Mesenteric fat pad (tissue), 1 donor: ENCODE measurements around the gene BCS1L. TPM values are rescaled to one million over a fixed set of nuclear protein-coding genes. Genes with fewer than 3 reads are reported as not detected.
"Not testable (repeated sequence)": the region's sequence is repeated elsewhere in the genome, so short reads cannot be mapped to it uniquely, and the experiment has no call there.

ENCODE experiments used
- DNase-seq: peaks from one replicate; pipeline ENCODE4 v3.0.0-alpha.2; 2020; ENCODE audit warnings: low spot score
- total RNA-seq: library from RNA; stranded (reverse); fragmentation: NEBNext Ultra II Directional; extraction: Animal tissue kit (Norgen Biotek cat#: 25700); gene quantifications from one replicate; pipeline ENCODE4 v1.2.1, GENCODE V29; 2021
- donor health status: DM: yes; HTN: yes; CAD: no.

BCS1L gene
- total RNA-seq, 1 donor from 2014 or later = 20.9 TPM

DNA sequence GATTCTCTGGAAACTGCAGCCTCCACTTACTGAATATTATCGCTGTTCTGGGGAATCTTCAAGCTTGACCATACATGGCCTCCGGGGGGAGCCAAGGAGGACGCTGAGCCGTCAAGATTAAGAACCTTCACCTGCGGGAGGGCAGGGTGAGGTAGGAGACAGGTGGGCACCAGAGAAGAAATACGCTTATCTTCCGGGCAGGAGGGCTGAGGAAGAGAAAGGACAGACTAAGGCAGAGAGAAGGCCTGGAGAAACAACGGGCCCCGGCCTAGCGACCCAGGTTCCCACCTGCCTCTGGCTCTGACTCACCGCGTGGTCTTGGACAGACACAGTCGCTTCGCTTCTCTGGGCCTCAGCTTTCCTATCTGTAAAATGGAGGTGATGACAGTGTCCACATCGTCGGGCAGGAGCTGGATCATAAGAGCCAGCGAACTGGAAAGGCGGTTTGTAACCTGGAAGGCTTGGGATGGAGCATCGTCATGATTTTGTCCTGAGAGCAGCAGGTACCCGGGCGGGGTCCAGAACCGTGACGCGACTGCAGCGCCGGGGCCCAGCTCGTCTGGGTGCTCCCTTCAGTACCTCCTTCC lies 719 bp upstream of the BCS1L start:
- no peak for DNase-seq

DNA sequence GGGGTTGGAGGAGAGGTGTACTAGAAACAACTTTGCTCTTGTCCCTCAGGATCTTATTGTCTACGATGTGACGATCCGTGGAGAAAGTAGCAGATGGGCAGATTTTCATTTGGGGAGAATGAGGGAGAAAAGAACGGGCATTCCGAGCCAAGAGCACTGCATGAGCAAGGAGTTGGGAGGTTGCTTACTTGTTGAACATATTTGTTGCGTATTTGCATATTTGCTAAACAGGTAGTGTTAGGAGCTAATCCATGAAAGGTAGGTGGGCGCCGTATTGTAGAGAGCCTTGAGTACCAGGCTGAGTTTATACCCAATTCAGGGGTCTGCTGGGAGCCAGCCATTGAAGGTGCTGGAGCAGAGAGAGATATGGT lies 490 bp downstream of the BCS1L start:
- DNase-seq = no peak

DNA sequence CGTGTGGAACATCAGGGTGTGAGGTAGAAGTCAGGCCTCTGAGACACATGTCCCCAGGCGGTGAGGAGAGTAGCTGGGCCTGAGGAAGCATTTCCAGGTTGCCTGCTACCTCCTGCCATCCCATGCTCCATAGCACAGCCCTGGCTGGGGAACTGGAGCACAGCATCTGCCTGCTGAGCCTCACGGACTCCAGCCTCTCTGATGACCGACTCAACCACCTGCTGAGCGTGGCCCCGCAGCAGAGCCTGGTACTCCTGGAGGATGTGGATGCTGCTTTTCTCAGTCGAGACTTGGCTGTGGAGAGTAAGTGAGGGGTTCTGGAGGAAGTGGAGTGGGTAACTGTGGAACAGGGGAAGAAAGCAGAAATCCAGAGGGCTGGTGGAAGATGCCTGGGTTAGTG lies 2.9 kb downstream of the BCS1L start:
- no peak for DNase-seq

DNA sequence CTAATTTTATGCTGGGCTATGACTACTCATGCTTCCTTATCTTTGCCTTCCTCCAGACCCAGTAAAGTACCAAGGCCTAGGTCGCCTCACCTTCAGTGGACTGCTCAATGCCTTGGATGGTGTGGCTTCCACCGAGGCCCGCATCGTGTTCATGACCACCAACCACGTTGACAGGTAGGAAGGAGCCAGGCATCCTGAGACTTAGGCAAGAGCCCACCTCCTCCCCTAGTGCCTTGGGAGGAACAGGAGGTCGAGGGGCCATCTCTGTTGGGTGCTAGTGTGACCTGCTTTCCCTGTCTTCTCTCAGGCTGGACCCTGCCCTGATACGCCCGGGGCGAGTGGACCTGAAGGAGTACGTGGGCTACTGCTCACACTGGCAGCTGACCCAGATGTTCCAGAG lies 3.3 kb downstream of the BCS1L start:
- DNase-seq = no peak

DNA sequence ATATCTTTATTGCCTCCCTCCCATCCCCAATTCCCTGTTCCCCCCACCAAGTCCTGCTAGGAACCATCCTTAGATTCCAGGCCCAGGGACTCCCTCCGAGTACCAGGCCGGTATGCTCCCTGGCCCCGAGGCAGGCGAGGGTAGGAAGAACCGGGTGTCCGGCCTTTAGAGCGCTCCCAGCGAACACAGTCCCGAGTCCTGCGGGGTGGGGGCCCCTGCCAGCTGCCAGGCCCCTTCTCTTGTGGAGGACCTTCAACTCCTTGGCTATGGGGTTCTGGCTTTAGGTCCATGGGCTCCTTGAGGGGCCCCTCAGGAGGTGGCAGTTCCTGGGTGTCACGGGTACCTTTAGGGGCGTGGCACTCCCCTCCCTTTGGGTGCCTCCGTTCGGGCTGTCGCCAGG lies 4.4 kb downstream of the BCS1L start:
- DNase-seq = no peak

DNA sequence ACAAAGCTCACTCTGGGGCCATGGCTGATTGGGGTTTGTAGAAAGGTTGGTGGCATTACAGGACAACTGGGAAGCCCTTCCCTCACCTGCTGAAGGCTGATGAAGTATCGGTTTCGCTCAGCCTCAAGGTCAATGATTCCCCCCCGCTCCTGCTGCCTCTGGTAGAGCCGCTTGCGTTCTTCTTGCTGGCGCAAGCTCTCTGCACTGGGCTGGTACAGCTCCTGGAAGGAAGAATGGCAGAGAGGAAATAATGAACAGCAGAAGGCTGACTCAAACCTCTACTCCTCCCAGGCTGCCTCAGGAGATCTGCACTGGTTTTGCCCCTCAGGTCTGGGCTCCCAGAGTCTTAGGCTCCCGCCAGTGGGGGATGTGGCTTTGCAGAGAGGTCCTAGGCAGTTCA lies 5.2 kb downstream of the BCS1L start:
- no peak for DNase-seq

DNA sequence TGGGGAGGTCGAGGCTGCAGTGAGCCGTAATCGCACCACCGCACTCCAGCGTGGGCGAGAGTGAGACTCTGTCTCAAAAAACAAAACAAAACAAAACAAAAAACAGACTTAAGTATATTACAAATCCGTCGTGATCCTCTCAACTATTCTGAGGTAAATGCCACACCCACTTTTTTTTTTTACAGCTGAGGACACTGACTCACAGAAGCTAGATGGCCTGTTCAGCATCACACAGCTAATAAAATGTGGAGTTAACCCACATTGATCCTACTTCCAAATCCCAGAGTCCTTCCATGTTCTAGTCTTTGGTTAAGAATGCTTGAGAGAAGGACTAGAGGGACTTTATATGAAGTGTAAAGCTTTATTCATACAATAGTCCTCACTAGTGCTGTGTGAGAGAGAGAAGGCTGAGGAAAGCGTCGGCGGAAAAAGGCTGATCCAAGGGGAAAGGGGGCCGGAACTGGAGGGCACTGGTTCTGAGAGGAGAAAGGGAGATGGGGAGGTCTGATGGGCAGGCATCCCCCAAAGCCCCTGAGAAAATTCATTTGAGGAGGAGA lies 11.7 kb downstream of the BCS1L start:
- no peak for DNase-seq

DNA sequence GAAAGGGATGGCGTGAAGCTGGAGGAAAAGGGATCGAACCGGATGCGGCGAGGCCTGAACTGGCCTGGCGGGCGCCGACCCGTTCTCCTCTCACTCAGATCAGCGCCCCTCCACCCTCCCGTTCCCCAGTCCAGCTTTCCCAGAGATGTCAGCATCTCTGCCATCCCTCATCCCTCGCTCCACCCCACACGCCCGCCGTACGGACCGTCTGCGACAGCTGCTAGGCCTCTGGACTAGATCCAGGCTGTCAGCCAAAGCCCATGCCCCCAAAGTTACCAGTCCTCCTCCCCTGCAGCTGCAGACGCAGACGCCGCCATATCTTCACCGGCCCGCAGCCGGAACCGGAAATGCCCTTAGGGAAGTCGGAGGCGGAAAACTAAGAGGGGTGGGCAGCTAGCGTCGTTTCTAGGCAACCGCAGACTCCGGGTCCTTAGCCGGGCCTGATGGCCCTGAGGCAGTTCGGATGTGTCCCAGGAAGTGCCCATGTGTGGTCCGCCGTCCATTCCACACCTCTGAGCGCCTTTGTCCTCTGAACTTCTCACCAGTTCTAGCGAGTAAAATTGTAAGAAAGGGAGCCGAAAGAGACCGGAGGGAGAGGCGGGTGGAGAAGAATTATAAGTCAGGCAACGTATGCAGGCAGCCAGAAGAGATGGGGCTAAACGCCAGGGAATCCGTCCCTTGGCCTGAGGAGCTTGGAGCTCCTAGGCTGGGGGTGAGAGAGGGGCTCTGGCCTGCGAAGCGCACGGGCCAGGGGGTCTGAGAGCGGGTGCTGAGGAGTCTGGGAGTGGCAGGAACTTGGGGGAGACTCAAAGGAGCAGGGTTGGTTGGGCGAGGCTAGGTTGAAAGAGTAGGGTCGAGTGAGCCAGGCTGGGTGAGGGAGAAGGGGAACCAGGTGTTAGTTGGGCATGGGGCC lies 12.4 kb downstream of the BCS1L start, which contains the start of the genes RNF25 and STK36:
TSS of gene RNF25 (minus strand) at position 349 of the 913 bp plus-strand sequence. CDS start at position 317, 32 bp downstream.
TSS of gene STK36 (plus strand) at position 433 of the 913 bp plus-strand sequence. CDS start 744 bp downstream, outside the sequence.
- peak; percentile 93 for DNase-seq

DNA sequence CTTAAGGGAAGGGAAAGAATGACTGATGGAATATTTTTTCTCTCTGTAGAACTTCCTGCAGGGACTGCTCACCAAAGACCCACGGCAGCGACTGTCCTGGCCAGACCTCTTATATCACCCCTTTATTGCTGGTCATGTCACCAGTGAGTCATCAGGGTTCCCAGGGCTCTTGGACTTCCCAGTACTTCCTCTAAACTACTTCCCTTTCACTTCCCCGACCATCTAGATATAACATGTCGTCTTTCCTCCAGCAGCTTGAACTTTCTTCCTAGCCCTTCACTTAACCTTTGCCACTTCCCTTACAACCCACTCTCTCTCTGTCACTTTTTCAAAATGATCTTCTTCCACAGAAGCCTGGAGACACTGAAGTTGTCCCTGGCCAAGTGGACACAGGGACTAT lies 19.6 kb downstream of the BCS1L start:
- no peak for DNase-seq

DNA sequence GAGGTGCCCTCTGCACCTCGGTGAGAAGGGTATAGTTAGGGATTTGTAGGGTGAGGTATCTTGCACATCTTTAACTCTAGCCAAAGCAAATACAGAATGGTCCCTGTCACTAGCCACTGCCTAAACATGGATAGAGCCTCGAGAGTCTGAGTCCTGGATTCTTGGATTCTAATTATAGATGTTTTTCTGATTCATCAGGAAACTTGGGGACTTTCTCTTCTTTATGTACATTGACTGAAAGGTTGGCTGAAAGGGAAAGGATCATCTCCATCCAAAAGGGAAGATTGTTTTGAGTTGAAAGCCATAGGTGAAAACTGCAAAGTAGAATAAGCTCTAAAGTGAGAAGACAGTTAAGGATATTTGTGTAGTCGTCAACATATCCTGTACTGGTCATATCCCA lies 20.6 kb downstream of the BCS1L start:
- no peak for DNase-seq

DNA sequence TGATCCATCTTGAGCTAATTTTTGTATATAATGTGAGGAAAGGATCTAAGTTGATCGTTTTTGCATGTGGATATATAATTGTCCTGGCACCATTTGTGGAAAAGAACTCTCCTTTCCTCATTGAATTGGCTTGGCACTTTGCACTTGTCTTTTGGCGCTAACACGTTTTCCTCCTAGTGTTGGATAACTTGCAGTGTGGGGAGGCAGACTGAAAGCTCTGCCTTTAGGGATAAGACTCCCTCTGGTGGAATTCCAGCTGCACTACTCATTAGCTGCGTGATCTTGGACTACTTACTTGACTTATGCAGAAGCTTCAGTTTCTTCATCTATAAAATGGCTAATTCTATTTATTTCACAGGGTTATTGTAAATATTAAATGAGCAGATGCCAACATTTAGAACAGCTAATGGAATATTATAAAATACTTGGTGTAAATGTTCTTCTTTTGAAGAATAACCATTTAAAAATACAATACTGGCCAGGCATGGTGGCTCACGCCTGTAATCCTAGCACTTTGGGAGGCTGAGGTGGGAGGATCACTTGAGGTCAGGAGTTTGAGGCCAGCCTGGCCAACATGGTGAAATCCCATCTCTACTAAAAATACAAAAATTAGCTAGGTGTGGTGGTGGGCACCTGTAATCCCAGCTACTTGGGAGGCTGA lies 28.0 kb downstream of the BCS1L start:
- DNase-seq = not testable (repeated sequence)

DNA sequence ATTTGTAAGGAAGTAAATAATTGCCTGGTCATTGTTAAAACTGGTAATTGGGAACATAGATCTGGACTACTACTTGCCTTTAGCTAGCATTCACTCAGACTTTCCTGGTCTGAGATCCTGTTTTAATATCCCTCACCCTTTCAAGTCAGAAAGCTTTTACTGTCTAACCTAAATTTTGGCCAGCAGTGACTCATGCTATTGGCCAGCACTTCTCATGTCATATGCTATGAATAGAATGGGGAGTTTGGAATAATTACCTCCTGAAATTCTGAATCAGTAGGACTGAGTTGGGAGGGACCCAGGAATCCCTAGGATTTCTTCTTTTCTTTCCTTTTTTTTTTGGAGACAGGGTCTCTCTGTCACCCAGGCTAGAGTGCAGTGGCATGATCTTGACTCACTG lies 31.8 kb downstream of the BCS1L start:
- DNase-seq = no peak

DNA sequence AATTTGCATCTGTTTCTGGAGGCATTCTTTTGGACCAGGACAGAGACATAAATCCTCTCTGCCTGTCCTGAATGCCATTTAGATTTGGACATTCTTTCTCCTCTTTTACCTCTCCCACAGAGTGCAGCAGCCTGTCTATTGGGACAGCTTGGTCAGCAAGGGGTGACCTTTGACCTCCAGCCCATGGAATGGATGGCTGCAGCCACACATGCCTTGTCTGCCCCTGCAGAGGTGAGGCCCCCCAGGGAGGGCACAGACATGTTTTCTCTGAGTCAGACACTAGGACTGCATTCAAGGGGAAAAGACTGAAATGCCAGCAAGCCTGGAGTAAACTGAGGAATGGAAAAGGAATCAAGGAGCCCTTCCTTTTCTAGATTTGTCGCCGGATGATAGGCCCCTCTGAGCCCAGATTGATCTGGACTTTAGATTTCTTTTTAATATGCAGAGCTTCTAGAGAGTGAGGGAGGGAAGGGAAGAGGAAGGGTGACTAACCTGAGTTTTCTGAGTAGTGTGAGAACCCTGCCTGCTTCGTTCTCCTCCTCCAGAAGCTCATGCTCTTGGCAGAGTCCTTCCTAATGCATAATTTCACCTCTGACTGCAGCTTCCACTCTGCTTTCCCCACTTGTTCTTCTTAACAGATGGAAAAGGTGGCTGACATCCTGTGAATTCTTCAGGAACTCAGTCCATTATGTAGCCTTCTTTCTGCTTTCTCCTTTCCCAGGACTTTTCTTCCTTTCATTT lies 35.1 kb downstream of the BCS1L start:
- DNase-seq = no peak

DNA sequence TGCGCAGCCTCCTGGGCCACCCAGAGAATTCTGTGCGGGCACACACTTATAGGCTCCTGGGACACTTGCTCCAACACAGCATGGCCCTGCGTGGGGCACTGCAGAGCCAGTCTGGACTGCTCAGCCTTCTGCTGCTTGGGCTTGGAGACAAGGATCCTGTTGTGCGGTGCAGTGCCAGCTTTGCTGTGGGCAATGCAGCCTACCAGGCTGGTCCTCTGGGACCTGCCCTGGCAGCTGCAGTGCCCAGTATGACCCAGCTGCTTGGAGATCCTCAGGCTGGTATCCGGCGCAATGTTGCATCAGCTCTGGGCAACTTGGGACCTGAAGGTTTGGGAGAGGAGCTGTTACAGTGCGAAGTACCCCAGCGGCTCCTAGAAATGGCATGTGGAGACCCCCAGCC lies 39.4 kb downstream of the BCS1L start:
- no peak for DNase-seq

DNA sequence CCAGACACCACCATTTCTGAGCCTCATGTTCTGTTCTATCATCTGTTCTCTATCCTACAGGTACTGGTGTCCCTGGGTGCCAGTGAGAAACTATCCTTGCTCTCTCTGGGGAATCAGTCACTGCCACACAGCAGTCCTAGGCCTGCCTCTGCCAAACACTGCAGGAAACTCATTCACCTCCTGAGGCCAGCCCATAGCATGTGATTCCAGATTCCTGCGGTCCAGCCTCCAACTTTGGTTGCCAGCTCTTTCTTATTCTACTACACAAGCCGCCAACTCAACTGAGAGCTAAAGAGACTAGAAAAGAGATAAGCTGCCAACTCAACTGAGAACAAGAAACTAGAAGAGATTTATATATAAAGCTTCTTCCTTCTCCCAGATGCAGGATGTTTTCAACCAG lies 42.3 kb downstream of the BCS1L start:
- DNase-seq = no peak

DNA sequence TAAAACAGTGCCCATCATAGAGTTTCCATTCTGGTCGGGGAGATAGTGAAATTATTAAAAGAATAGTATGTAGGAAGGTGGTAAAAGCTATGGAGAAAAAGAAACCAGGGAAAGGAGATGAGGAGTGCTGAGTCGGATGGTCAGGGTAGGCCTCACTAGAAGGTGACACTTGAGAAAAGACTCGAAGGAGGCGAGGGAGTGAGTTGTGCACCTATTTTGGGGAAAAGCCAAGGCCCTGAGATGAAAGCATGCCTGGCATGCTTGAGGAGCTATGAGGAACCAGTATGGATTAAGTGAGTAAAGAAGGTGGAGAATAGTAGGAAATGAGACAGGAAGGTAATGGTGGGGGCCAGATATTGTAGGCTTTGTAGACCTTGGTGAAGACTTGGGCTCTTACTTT lies 43.9 kb downstream of the BCS1L start:
- DNase-seq = no peak

DNA sequence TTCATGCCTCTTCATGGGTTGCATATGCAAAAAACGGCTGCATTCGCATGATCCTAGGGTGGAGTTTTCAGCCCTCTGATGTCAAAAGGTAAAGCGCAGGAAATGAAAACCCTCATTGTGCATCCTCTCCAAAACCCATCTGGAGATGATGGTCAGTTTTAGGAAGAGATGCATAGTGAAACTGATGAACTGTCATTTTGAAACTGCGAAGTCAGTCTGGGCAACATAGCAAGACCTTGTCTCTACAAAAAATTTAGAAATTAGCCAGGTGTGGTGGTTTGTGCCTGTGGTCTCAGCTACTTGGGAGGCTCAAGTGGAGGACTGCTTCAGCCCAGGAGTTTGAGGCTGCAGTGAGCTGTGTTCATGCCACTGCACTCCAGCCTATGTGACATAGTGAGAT lies 48.6 kb downstream of the BCS1L start:
- no peak for DNase-seq

DNA sequence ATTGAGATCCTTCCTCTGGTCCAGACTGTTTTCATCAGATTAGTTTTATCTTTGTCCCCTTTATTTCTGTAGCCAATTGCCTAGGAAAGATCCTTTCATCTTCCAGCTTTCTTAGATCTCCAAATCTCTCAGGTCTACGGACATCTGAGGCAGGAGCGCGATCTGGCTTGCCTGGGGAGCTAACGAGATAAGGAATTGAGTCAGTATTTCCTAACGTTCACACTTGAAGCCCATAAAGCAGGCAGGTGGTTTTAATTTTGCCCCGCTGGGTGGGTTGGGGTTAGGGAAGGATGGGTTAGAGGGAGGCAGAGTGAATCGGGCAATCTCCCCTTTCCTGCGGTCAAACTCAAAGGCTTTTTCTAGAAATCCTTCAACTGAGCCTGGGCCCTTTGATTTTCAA lies 50.4 kb downstream of the BCS1L start:
- no peak for DNase-seq

DNA sequence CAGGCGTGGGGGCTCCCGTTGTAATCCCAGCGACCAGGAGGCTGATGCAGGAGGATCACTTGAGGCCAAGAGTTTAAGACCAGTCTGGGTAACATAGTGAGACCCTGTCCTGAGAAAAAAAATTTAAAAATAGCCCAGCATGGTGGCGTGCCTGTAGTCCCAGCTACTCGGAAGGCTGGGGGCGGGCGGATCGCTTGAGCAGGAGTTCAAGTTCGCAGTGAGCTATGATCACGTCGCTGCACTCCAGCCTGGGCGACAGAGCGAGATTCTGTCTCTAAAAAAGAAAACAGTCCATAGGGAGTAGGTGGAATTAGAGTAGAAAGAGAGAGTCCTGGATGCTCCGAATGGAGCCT lies 50.8 kb downstream of the BCS1L start:
- no peak for DNase-seq

DNA sequence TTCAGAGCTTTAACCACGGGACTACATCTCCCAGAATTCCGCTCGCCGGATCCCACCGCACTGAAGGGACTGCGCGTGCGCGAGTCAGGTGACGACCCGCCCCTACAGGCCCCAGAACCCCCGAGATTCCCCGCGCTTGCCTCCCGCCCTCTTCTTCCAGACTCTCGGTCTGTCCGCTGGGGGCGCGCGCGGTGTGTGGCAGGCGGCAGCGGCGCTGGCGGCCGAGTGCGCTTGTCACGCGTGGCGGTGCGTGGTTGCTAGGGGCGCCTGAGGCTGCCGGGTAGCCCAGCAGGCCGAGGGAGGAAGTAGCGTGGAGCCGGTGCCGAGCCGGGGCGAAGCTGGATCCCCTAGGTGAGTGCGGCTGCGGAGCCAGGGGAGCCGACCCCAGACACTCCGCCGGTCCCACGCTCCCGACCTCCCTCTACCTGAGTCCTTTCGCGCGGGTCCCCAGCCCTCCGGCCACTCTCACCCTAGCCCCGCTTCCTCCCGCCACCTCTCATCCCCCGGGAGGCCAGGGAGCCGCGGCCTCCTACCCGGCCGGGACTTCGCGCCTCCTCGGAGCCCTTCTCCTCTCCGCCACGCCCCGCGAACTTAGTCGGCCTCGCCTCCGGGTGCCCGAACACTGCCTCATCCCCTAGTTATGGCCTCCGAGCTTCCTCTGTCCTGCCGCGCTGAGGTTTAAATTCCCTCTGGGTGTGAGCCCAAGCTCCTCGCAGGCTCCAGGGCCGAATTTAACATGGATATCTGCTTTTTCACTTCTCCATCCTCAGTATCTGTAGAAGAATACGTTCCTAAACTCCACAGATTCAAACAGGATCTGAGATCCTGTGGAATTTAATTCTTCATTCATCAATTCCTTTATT lies 51.4 kb downstream of the BCS1L start, which contains the start of gene TTLL4:
TSS of gene TTLL4 (plus strand) at position 149 of the 863 bp plus-strand sequence. CDS start 26,842 bp downstream, outside the sequence.
- peak; percentile 99 for DNase-seq
